Cardiac muscle cell (in vitro differentiated cells and primary cell): Measurements from ENCODE around the gene ARL3. TPM values are rescaled to one million over a fixed set of nuclear protein-coding genes. Genes with fewer than 3 reads are reported as not detected.
A peak's percentile ranks its signal among the peaks of the same experiment; 100 is the strongest.
"Not testable (repeated sequence)": the region's sequence is repeated elsewhere in the genome, so short reads cannot be mapped to it uniquely, and the experiment has no call there.

Source experiments
- DNase-seq, 2 donors: peaks; one replicate each; pipeline versions ENCODE4 v3.0.0 to v3.0.0-alpha.2; 2010 to 2017; ENCODE audit warnings: low read depth in 1 of 2, low spot score in 1 of 2
- H3K27ac ChIP-seq: fragments of 200-600 bp; sonication (generic); 2 replicates; pipeline ENCODE4 v1.5.1; 2016
- H3K27me3 ChIP-seq: fragments of 200-600 bp; sonication (generic); 2 replicates; pipeline ENCODE4 v1.6.0; 2016; ENCODE audit warnings: control low read depth
- H3K36me3 ChIP-seq: fragments of 200-600 bp; sonication (generic); 2 replicates; pipeline ENCODE4 v1.5.1; 2016; ENCODE audit warnings: control low read depth
- H3K4me1 ChIP-seq: fragments of 200-600 bp; sonication (generic); 2 replicates; pipeline ENCODE4 v1.8.1; 2017; ENCODE audit warnings: low read depth, mild to moderate bottlenecking, mixed run types
- H3K4me3 ChIP-seq: fragments of 200-600 bp; sonication (generic); 2 replicates; pipeline ENCODE4 v1.5.1; 2016; ENCODE audit warnings: mild to moderate bottlenecking
- H3K9me3 ChIP-seq: fragments of 200-600 bp; sonication (generic); 2 replicates; pipeline ENCODE4 v1.5.1; 2017; ENCODE audit warnings: low read depth, mild to moderate bottlenecking, control low read depth
- CTCF ChIP-seq: IDR thresholded peaks from 2 replicates; pipeline ENCODE4 v1.5.1; 2012; ENCODE audit warnings: low read depth, mild to moderate bottlenecking, low read length
- polyA plus RNA-seq: library from polyadenylated mRNA; unstranded; fragments of >200 nt; fragmentation: Nextera tagmentation; extraction: Ambion mirVana; gene quantifications from 2 replicates; pipeline ENCODE4 v1.2.1, GENCODE V29; 2016
- total RNA-seq: library from RNA; depleted of rRNA; stranded (reverse); fragments of >200 nt; gene quantifications from 2 replicates; pipeline ENCODE4 v1.2.3, GENCODE V29; 2016

ARL3 gene
- total RNA-seq, result 16.3 and 24.5 TPM in 2 replicates
- polyA plus RNA-seq, result 42.2 and 47.3 TPM in 2 replicates

- peaks cover 35% of the 10 kb centered on the region for H3K4me1 ChIP-seq
- H3K36me3 ChIP-seq, result no peaks in the 10 kb centered on the region
- no peaks in the 10 kb centered on the region for H3K27me3 ChIP-seq
- DNase-seq, result peak; percentile 98 to 99
- TF ChIP-seq CTCF, result peak; percentile 40
- H3K4me3 ChIP-seq, result peak within 1 kb of the TSS; percentile 77
- H3K9me3 ChIP-seq, result no peaks in the 10 kb centered on the region
- peak within 1 kb of the TSS; percentile 85 for H3K27ac ChIP-seq
Measured at GRCh38 chr10:102713814-102714620, at the start of gene ARL3. Gene ARL3, minus strand, starts transcription at chr10:102714397. Its CDS starts 122 bp downstream, at chr10:102714275.

- Histone ChIP-seq H3K27me3 (no peaks in the 10 kb centered on the region), H3K27ac (peak overlapping the region; percentile 43), H3K4me3 (no peak overlapping the region), H3K4me1 (peaks cover 17% of the 10 kb centered on the region), H3K36me3 (no peaks in the 10 kb centered on the region), H3K9me3 (no peaks in the 10 kb centered on the region)
- no peak for DNase-seq
- TF ChIP-seq CTCF, result no peak
Measured at GRCh38 chr10:102763037-102763607, 48.9 kb upstream of the ARL3 start.

- H3K27me3 ChIP-seq, result no peaks in the 10 kb centered on the region
- no peaks in the 10 kb centered on the region for H3K36me3 ChIP-seq
- no peak for DNase-seq
- peaks cover 17% of the 10 kb centered on the region for H3K4me1 ChIP-seq
- H3K9me3 ChIP-seq, result no peaks in the 10 kb centered on the region
- no peak overlapping the region for H3K4me3 ChIP-seq
- no peak for TF ChIP-seq CTCF
- no peak overlapping the region for H3K27ac ChIP-seq
Measured at GRCh38 chr10:102762401-102763015, 48.3 kb upstream of the ARL3 start.

GRCh38 chr10:102761981-102762380, 47.8 kb upstream of the ARL3 start:
- DNase-seq, result no peak
- no peaks in the 10 kb centered on the region for H3K27me3 ChIP-seq
- H3K4me3 ChIP-seq, result no peak overlapping the region
- H3K36me3 ChIP-seq, result no peaks in the 10 kb centered on the region
- H3K4me1 ChIP-seq, result peaks cover 17% of the 10 kb centered on the region
- TF ChIP-seq CTCF, result no peak
- no peaks in the 10 kb centered on the region for H3K9me3 ChIP-seq
- H3K27ac ChIP-seq, result no peak overlapping the region

- H3K4me3 ChIP-seq, result no peak overlapping the region
- no peaks in the 10 kb centered on the region for H3K36me3 ChIP-seq
- peak overlapping the region; percentile 82 for H3K27ac ChIP-seq
- peaks cover 17% of the 10 kb centered on the region for H3K4me1 ChIP-seq
- no peaks in the 10 kb centered on the region for H3K9me3 ChIP-seq
- TF ChIP-seq CTCF, result no peak
- H3K27me3 ChIP-seq, result no peaks in the 10 kb centered on the region
- no peak for DNase-seq
Measured at GRCh38 chr10:102759497-102760210, 45.5 kb upstream of the ARL3 start.

GRCh38 chr10:102758933-102759262, 44.7 kb upstream of the ARL3 start:
- Histone ChIP-seq H3K27ac (peak overlapping the region; percentile 82), H3K4me1 (peaks cover 17% of the 10 kb centered on the region)
- not testable (repeated sequence) for DNase-seq, H3K4me3 ChIP-seq, H3K9me3 ChIP-seq, H3K36me3 ChIP-seq, H3K27me3 ChIP-seq
